Effector memory CD8-positive, alpha-beta T cell (primary cell): Measurements from ENCODE around the gene PHKG2.

Experiments used
- ATAC-seq: fragments of 150-1000 bp; cut with Tn5 transposase; replicated peaks from 2 replicates; pipeline ENCODE4 v1.10.0; 2021; ENCODE audit warnings: mild to moderate bottlenecking, moderate library complexity
- DNase-seq, 3 experiments: peaks; one replicate each; pipeline ENCODE4 v3.0.0; 2021
- H3K27ac Mint-ChIP-seq, 2 donors: one replicate each; pipeline ENCODE4 v1.8.0; 2022; ENCODE audit warnings: mild to moderate bottlenecking in 2 of 2, mixed read lengths in 2 of 2, moderate library complexity in 2 of 2
- H3K27me3 Mint-ChIP-seq, 2 donors: one replicate each; pipeline ENCODE4 v1.8.0; 2022; ENCODE audit warnings: mixed read lengths in 2 of 2
- H3K36me3 Mint-ChIP-seq: one replicate; pipeline ENCODE4 v1.8.0; 2022; ENCODE audit warnings: mild to moderate bottlenecking, moderate library complexity, mixed read lengths; ENCODE audit not compliant: insufficient read depth
- H3K4me1 Mint-ChIP-seq, 2 donors: one replicate each; pipeline ENCODE4 v1.8.0; 2022; ENCODE audit warnings: low read depth in 2 of 2, mixed read lengths in 2 of 2
- H3K4me3 Mint-ChIP-seq, 2 donors: one replicate each; pipeline ENCODE4 v1.8.0; 2022; ENCODE audit warnings: mild to moderate bottlenecking in 2 of 2, mixed read lengths in 2 of 2, moderate library complexity in 2 of 2
- H3K9me3 Mint-ChIP-seq, 2 donors: one replicate each; pipeline ENCODE4 v1.8.0; 2022; ENCODE audit warnings: mixed read lengths in 2 of 2

PHKG2 gene

DNA sequence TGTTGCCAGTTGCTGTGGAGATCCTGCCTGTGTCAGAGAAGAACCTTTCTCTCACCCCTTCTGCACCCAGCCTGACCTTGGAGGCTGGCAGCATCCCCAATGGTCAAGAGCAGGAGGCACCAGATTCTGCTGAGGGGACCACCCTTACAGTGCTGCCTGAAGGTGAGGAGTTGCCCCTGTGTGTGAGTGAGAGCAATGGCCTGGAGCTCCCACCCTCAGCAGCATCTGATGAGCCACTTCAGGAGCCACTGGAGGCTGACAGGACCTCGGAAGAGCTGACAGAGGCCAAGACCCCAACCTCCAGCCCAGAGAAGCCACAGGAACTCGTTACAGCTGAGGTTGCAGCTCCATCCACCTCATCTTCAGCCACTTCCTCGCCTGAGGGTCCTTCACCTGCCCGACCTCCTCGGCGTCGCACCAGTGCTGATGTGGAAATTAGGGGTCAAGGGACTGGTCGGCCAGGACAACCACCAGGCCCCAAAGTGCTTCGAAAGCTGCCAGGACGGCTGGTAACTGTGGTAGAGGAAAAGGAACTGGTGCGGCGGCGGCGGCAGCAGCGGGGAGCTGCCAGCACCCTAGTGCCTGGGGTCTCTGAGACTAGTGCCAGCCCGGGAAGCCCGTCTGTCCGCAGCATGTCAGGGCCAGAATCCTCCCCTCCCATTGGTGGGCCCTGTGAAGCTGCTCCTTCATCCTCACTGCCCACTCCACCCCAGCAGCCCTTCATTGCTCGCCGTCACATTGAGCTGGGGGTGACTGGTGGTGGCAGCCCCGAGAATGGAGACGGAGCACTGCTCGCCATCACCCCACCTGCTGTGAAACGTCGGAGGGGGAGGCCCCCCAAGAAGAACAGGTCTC, 10.2 kb upstream of the PHKG2 start:
- H3K27me3 Mint-ChIP-seq: no peaks in the 10 kb centered on the region
- peak overlapping the region in 1 of 2 donors; percentile 3 for H3K27ac Mint-ChIP-seq
- ATAC-seq (no peak), DNase-seq (no peak)
- peaks cover 12% of the 10 kb centered on the region in 2 donors for H3K4me1 Mint-ChIP-seq
- H3K4me3 Mint-ChIP-seq: no peak overlapping the region
- H3K9me3 Mint-ChIP-seq: no peaks in the 10 kb centered on the region
- peaks cover 63% of the 10 kb centered on the region for H3K36me3 Mint-ChIP-seq

- H3K27me3 Mint-ChIP-seq: no peaks in the 10 kb centered on the region
- ATAC-seq: no peak
- DNase-seq: no peak
- H3K4me1 Mint-ChIP-seq: peaks cover 12% of the 10 kb centered on the region in 2 donors
- no peak overlapping the region for H3K27ac Mint-ChIP-seq
- no peaks in the 10 kb centered on the region for H3K9me3 Mint-ChIP-seq
- peaks cover 52% of the 10 kb centered on the region for H3K36me3 Mint-ChIP-seq
- no peak overlapping the region for H3K4me3 Mint-ChIP-seq
These were observed 9.0 kb upstream of the PHKG2 start for GRCh38 chr16:30738984-30739951.

- DNase-seq: no peak
- Mint-ChIP-seq H3K9me3 (no peaks in the 10 kb centered on the region), H3K36me3 (peaks cover 39% of the 10 kb centered on the region), H3K4me1 (peaks cover 12 to 15% of the 10 kb centered on the region in 2 donors), H3K4me3 (no peak overlapping the region), H3K27me3 (no peaks in the 10 kb centered on the region), H3K27ac (peak overlapping the region; percentile 3 to 68)
- ATAC-seq: no peak
These were observed 7.6 kb upstream of the PHKG2 start for GRCh38 chr16:30740364-30741251.

GRCh38 chr16:30741461-30741914, 6.7 kb upstream of the PHKG2 start:
- DNase-seq (no peak), ATAC-seq (no peak)
- H3K4me1 Mint-ChIP-seq: peaks cover 12 to 15% of the 10 kb centered on the region in 2 donors
- H3K36me3 Mint-ChIP-seq: peaks cover 32% of the 10 kb centered on the region
- no peak overlapping the region for H3K27ac Mint-ChIP-seq
- no peaks in the 10 kb centered on the region for H3K27me3 Mint-ChIP-seq
- no peaks in the 10 kb centered on the region for H3K9me3 Mint-ChIP-seq
- no peak overlapping the region for H3K4me3 Mint-ChIP-seq

- ATAC-seq (no peak), DNase-seq (no peak)
- H3K9me3 Mint-ChIP-seq: no peaks in the 10 kb centered on the region
- H3K4me1 Mint-ChIP-seq: peaks cover 19 to 20% of the 10 kb centered on the region in 2 donors
- H3K4me3 Mint-ChIP-seq: no peak overlapping the region
- no peaks in the 10 kb centered on the region for H3K27me3 Mint-ChIP-seq
- H3K36me3 Mint-ChIP-seq: peaks cover 23% of the 10 kb centered on the region
- H3K27ac Mint-ChIP-seq: peak overlapping the region in 1 of 2 donors; percentile 47
These were observed 4.5 kb upstream of the PHKG2 start for GRCh38 chr16:30743716-30744115.

DNA sequence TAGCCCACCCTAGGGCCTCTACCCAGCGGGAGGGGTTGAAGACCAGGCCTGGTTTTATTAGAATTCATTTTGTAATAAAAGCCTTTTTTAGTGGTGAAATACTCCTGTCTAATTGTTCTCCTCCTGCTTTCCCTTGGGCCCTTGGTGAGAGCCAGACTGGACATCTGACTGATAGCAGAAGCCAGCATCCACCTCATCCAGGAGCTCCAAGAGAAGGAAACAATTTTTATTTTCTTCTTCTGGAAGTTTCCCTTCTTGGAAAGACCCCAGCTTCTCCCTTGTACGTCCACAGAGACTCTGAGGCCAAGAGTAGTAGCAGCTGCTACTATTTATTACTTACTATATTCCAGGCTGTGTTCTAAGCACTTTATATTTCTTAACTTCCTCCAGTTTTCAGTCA, 4.0 kb upstream of the PHKG2 start:
- DNase-seq (no peak), ATAC-seq (no peak)
- no peaks in the 10 kb centered on the region for H3K27me3 Mint-ChIP-seq
- no peak overlapping the region for H3K4me3 Mint-ChIP-seq
- peaks cover 20% of the 10 kb centered on the region in 2 donors for H3K4me1 Mint-ChIP-seq
- no peaks in the 10 kb centered on the region for H3K9me3 Mint-ChIP-seq
- H3K36me3 Mint-ChIP-seq: peaks cover 24% of the 10 kb centered on the region
- no peak overlapping the region for H3K27ac Mint-ChIP-seq

- Mint-ChIP-seq H3K9me3 (no peaks in the 10 kb centered on the region), H3K27ac (no peak overlapping the region), H3K27me3 (no peaks in the 10 kb centered on the region), H3K4me3 (no peak overlapping the region), H3K36me3 (peaks cover 30% of the 10 kb centered on the region), H3K4me1 (peaks cover 27 to 28% of the 10 kb centered on the region in 2 donors)
- no peak for ATAC-seq
- no peak for DNase-seq
These were observed 3.1 kb upstream of the PHKG2 start for GRCh38 chr16:30745082-30745481.

GRCh38 chr16:30746638-30747175, 1.5 kb upstream of the PHKG2 start:
- peaks cover 31% of the 10 kb centered on the region for H3K36me3 Mint-ChIP-seq
- H3K9me3 Mint-ChIP-seq: no peaks in the 10 kb centered on the region
- peak overlapping the region in 1 of 2 donors; percentile 72 for H3K27ac Mint-ChIP-seq
- no peak for DNase-seq
- no peaks in the 10 kb centered on the region for H3K27me3 Mint-ChIP-seq
- H3K4me3 Mint-ChIP-seq: no peak overlapping the region
- ATAC-seq: no peak
- H3K4me1 Mint-ChIP-seq: peaks cover 24 to 34% of the 10 kb centered on the region in 2 donors

GRCh38 chr16:30747331-30747730, 894 bp upstream of the PHKG2 start:
- H3K4me3 Mint-ChIP-seq: peak overlapping the region; percentile 93 to 95
- peaks cover 34% of the 10 kb centered on the region for H3K36me3 Mint-ChIP-seq
- peak overlapping the region; percentile 53 to 72 for H3K27ac Mint-ChIP-seq
- H3K9me3 Mint-ChIP-seq: no peaks in the 10 kb centered on the region
- ATAC-seq (no peak), DNase-seq (no peak)
- H3K27me3 Mint-ChIP-seq: no peaks in the 10 kb centered on the region
- H3K4me1 Mint-ChIP-seq: peaks cover 24 to 34% of the 10 kb centered on the region in 2 donors

- Mint-ChIP-seq H3K36me3 (peaks cover 40% of the 10 kb centered on the region), H3K27me3 (no peaks in the 10 kb centered on the region), H3K4me3 (peak overlapping the region; percentile 93 to 95), H3K27ac (peak overlapping the region; percentile 53 to 72), H3K9me3 (no peaks in the 10 kb centered on the region), H3K4me1 (peaks cover 24 to 34% of the 10 kb centered on the region in 2 donors)
- ATAC-seq (peak; percentile 22), DNase-seq (peak in 2 of 3 experiments; percentile 20 to 25)
These were observed 615 bp downstream of the PHKG2 start for GRCh38 chr16:30748634-30749445.

- no peak for ATAC-seq
- no peaks in the 10 kb centered on the region for H3K27me3 Mint-ChIP-seq
- H3K4me1 Mint-ChIP-seq: peaks cover 21 to 34% of the 10 kb centered on the region in 2 donors
- peaks cover 52% of the 10 kb centered on the region for H3K36me3 Mint-ChIP-seq
- H3K27ac Mint-ChIP-seq: peak overlapping the region in 1 of 2 donors; percentile 72
- H3K9me3 Mint-ChIP-seq: no peaks in the 10 kb centered on the region
- peak overlapping the region; percentile 93 to 95 for H3K4me3 Mint-ChIP-seq
- DNase-seq: no peak
These were observed 2.0 kb downstream of the PHKG2 start for GRCh38 chr16:30750201-30750600.
